ENCODE measurements around the gene TBX22. TPM values are rescaled to one million over a fixed set of nuclear protein-coding genes. Genes with fewer than 3 reads are reported as not detected.
"Not testable (repeated sequence)": the region's sequence is repeated elsewhere in the genome, so short reads cannot be mapped to it uniquely, and the experiment has no call there.

TBX22 gene
- not detected for polyA plus RNA-seq

GRCh38 chrX:80014141-80014940 is at the start of gene TBX22:
TSS of gene TBX22 (plus strand) at chrX:80014753. CDS start at chrX:80022270, 7,517 bp downstream.
- Mint-ChIP-seq H3K4me1 (no peaks in the 10 kb centered on the region), H3K27ac (no peak within 1 kb of the TSS), H3K36me3 (no peaks in the 10 kb centered on the region), H3K9me3 (peaks cover 0 to 3% (median 2%) of the 10 kb centered on the region in 3 donors), H3K27me3 (peaks cover 2% of the 10 kb centered on the region), H3K4me3 (no peak within 1 kb of the TSS)

GRCh38 chrX:79975605-79976004 is 38.9 kb upstream of the TBX22 start:
- Mint-ChIP-seq H3K4me1 (peaks cover 0 to 1% (median 0%) of the 10 kb centered on the region in 3 donors), H3K36me3 (no peaks in the 10 kb centered on the region), H3K27ac (no peak overlapping the region), H3K27me3 (no peaks in the 10 kb centered on the region), H3K4me3 (no peak overlapping the region), H3K9me3 (peaks cover 0 to 4% (median 2%) of the 10 kb centered on the region in 3 donors)

- no peaks in the 10 kb centered on the region for H3K36me3 Mint-ChIP-seq
- H3K9me3 Mint-ChIP-seq, result peaks cover 0 to 2% (median 0%) of the 10 kb centered on the region in 3 donors
- H3K4me3 Mint-ChIP-seq, result no peak overlapping the region
- no peaks in the 10 kb centered on the region for H3K27me3 Mint-ChIP-seq
- H3K4me1 Mint-ChIP-seq, result no peaks in the 10 kb centered on the region
- H3K27ac Mint-ChIP-seq, result no peak overlapping the region
Observed at GRCh38 chrX:80004458-80004857, 10.1 kb upstream of the TBX22 start.

GRCh38 chrX:80011522-80011921 is 3.0 kb upstream of the TBX22 start:
- Mint-ChIP-seq H3K4me3 (no peak overlapping the region), H3K9me3 (peaks cover 0 to 3% (median 2%) of the 10 kb centered on the region in 3 donors), H3K27me3 (peaks cover 2% of the 10 kb centered on the region), H3K27ac (no peak overlapping the region), H3K4me1 (no peaks in the 10 kb centered on the region), H3K36me3 (no peaks in the 10 kb centered on the region)

GRCh38 chrX:80016182-80016581 is 1.6 kb downstream of the TBX22 start:
- H3K27me3 Mint-ChIP-seq, result peaks cover 2% of the 10 kb centered on the region
- H3K36me3 Mint-ChIP-seq, result no peaks in the 10 kb centered on the region
- H3K27ac Mint-ChIP-seq, result no peak overlapping the region
- peaks cover 0 to 3% (median 2%) of the 10 kb centered on the region in 3 donors for H3K9me3 Mint-ChIP-seq
- H3K4me3 Mint-ChIP-seq, result no peak overlapping the region
- no peaks in the 10 kb centered on the region for H3K4me1 Mint-ChIP-seq

- no peak overlapping the region for H3K27ac Mint-ChIP-seq
- peaks cover 0 to 2% (median 0%) of the 10 kb centered on the region in 3 donors for H3K4me1 Mint-ChIP-seq
- H3K36me3 Mint-ChIP-seq, result no peaks in the 10 kb centered on the region
- no peak overlapping the region for H3K4me3 Mint-ChIP-seq
- H3K9me3 Mint-ChIP-seq, result peaks cover 0 to 3% (median 0%) of the 10 kb centered on the region in 3 donors
- H3K27me3 Mint-ChIP-seq, result peaks cover 3% of the 10 kb centered on the region
Observed at GRCh38 chrX:80021621-80022020, 7.1 kb downstream of the TBX22 start.

GRCh38 chrX:80022363-80023031 is 7.9 kb downstream of the TBX22 start:
- H3K4me3 Mint-ChIP-seq, result no peak overlapping the region
- H3K9me3 Mint-ChIP-seq, result peaks cover 0 to 3% (median 0%) of the 10 kb centered on the region in 3 donors
- no peak overlapping the region for H3K27ac Mint-ChIP-seq
- H3K36me3 Mint-ChIP-seq, result no peaks in the 10 kb centered on the region
- H3K27me3 Mint-ChIP-seq, result peaks cover 3% of the 10 kb centered on the region
- peaks cover 0 to 2% (median 0%) of the 10 kb centered on the region in 3 donors for H3K4me1 Mint-ChIP-seq

GRCh38 chrX:80026116-80026515 is 11.6 kb downstream of the TBX22 start:
- no peaks in the 10 kb centered on the region for H3K36me3 Mint-ChIP-seq
- peaks cover 0 to 2% (median 0%) of the 10 kb centered on the region in 3 donors for H3K4me1 Mint-ChIP-seq
- H3K27me3 Mint-ChIP-seq, result peaks cover 6% of the 10 kb centered on the region
- no peak overlapping the region for H3K4me3 Mint-ChIP-seq
- H3K9me3 Mint-ChIP-seq, result peaks cover 0 to 3% (median 0%) of the 10 kb centered on the region in 3 donors
- H3K27ac Mint-ChIP-seq, result no peak overlapping the region

- H3K9me3 Mint-ChIP-seq, result peaks cover 7 to 29% (median 11%) of the 10 kb centered on the region in 3 donors
- H3K4me3 Mint-ChIP-seq, H3K4me1 Mint-ChIP-seq, H3K36me3 Mint-ChIP-seq, H3K27ac Mint-ChIP-seq, H3K27me3 Mint-ChIP-seq: not testable (repeated sequence)
Observed at GRCh38 chrX:80066156-80066555, 51.6 kb downstream of the TBX22 start.

- H3K36me3 Mint-ChIP-seq, H3K4me1 Mint-ChIP-seq, H3K9me3 Mint-ChIP-seq, H3K4me3 Mint-ChIP-seq, H3K27ac Mint-ChIP-seq, H3K27me3 Mint-ChIP-seq: not testable (repeated sequence)
Observed at GRCh38 chrX:80075625-80076024, 61.1 kb downstream of the TBX22 start.
